ENCODE results near the gene METTL25. TPM values are rescaled to one million over a fixed set of nuclear protein-coding genes. Genes with fewer than 3 reads are reported as not detected.

METTL25 gene
- total RNA-seq, 4 donors from 2014 or later = 10.5 to 13.0 (median 11.8) TPM

DNA sequence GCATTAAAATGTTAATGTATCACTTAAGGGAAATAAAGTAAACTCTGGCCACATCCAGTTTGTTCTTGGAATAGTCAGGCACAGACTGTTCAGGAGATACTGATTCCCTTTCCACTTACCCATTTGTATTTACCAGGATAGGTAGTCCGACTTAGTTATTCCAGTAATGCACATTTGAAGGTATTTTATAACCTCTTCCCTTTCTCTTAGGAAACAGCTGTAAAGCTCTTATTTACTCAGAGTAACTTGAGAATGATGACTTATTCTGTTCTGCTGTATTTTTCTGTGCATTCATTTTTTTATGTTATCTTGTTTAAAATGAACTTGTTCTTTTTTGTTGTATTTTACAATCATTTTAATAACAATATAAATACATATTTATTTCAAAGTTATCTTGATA is 78.0 kb downstream of the METTL25 start:
- DNase-seq (no peak), ATAC-seq (no peak)
- TF ChIP-seq CTCF (IDR thresholded peaks at IDR 0.05 in 4 of 5, conservative IDR thresholded peaks at IDR 0.05 in 1 of 5) (no peak), POLR2A (IDR thresholded peaks at IDR 0.05) (no peak)
- no peak overlapping the region for H3K27ac ChIP-seq
- no peak overlapping the region for H3K4me3 ChIP-seq
- peaks cover 0 to 16% of the 10 kb centered on the region in 2 donors for H3K36me3 ChIP-seq
- H3K4me1 ChIP-seq = no peaks in the 10 kb centered on the region
- H3K9me3 ChIP-seq = no peaks in the 10 kb centered on the region
- intact Hi-C loops (cut with DNase I; ENCODE audit: low total_unique reads) (no loop called here), in situ Hi-C loops (cut with MboI; ENCODE audit: low sequenced_read_pairs in 4 of 4) (no loop called here)
- no peaks in the 10 kb centered on the region for H3K27me3 ChIP-seq

- ATAC-seq (no peak), DNase-seq (no peak)
- Histone ChIP-seq H3K27me3 (no peaks in the 10 kb centered on the region), H3K4me3 (no peak overlapping the region), H3K9me3 (no peaks in the 10 kb centered on the region), H3K36me3 (peaks cover 0 to 16% of the 10 kb centered on the region in 2 donors), H3K4me1 (no peaks in the 10 kb centered on the region), H3K27ac (no peak overlapping the region)
- TF ChIP-seq CTCF (IDR thresholded peaks at IDR 0.05 in 4 of 5, conservative IDR thresholded peaks at IDR 0.05 in 1 of 5) (no peak), POLR2A (IDR thresholded peaks at IDR 0.05) (no peak)
- in situ Hi-C loops (cut with MboI; ENCODE audit: low sequenced_read_pairs in 4 of 4) = no loop called here
- intact Hi-C loops (cut with DNase I; ENCODE audit: low total_unique reads) = no loop called here
Observed at GRCh38 chr12:82437744-82438143, 79.4 kb downstream of the METTL25 start.

DNA sequence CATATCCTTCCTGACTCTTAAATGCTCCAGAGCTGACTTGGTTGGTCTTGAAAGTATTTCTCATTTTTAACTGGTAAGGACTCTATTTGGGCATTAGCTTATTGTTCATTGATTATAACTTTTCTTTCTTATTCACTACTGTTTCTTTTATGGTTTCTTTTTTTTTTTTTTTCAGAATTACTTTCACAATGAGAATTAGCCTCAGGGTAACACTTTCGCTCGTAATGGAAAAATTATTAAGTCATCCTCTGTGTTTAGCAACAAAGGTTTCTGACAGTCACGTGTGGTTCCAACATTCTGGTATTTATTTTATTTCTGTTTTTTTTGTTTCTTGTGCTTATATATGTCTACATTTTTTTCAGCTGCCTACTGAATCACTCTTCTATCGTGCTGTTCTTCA is 80.0 kb downstream of the METTL25 start:
- DNase-seq = no peak
- intact Hi-C loops (cut with DNase I; ENCODE audit: low total_unique reads) (no loop called here), in situ Hi-C loops (cut with MboI; ENCODE audit: low sequenced_read_pairs in 4 of 4) (no loop called here)
- Histone ChIP-seq H3K4me3 (no peak overlapping the region), H3K36me3 (peaks cover 0 to 16% of the 10 kb centered on the region in 2 donors), H3K27ac (no peak overlapping the region), H3K9me3 (no peaks in the 10 kb centered on the region), H3K4me1 (no peaks in the 10 kb centered on the region), H3K27me3 (no peaks in the 10 kb centered on the region)
- no peak for TF ChIP-seq CTCF (IDR thresholded peaks at IDR 0.05 in 4 of 5, conservative IDR thresholded peaks at IDR 0.05 in 1 of 5)
- no peak for ATAC-seq

GRCh38 chr12:82440885-82441284 is 82.6 kb downstream of the METTL25 start:
- no peaks in the 10 kb centered on the region for H3K9me3 ChIP-seq
- ATAC-seq (no peak), DNase-seq (no peak)
- intact Hi-C loops (cut with DNase I; ENCODE audit: low total_unique reads) = no loop called here
- in situ Hi-C loops (cut with MboI; ENCODE audit: low sequenced_read_pairs in 4 of 4) = no loop called here
- H3K36me3 ChIP-seq = peaks cover 0 to 16% of the 10 kb centered on the region in 2 donors
- H3K27me3 ChIP-seq = no peaks in the 10 kb centered on the region
- no peaks in the 10 kb centered on the region for H3K4me1 ChIP-seq
- no peak overlapping the region for H3K4me3 ChIP-seq
- TF ChIP-seq POLR2A (IDR thresholded peaks at IDR 0.05) (no peak), CTCF (IDR thresholded peaks at IDR 0.05 in 4 of 5, conservative IDR thresholded peaks at IDR 0.05 in 1 of 5) (no peak)
- H3K27ac ChIP-seq = no peak overlapping the region

DNA sequence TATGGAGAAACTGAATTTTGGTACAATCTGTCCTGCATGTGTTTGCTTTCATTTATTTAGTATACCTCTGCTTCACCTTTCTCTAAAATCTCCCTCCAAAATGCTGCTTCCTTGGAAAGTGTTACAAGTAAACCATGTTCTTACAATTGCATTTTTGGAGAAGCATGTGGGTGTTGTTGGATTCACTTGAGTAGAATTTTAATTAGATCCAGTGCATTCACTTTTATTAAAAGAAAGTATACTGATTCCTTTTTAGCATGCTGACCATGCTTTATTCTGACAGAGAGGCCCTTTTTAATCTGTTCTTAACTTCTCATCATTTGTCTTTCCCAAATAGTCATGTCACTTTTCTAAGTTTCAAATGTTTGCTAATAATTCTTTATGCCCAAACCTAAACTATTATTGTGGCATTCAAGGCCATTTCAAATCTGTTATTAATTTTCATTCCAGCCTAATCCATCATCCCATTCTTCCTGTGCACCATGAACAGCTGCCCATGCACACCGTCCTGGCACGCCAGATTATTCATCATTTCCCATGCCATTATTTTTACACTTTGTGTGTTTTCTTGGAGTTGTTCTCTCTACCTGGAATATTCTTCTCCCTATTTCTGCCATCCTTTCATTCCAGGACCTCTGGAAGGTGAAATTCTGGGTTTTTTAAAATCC is 90.7 kb downstream of the METTL25 start:
- no peak for DNase-seq
- no peak overlapping the region for H3K4me3 ChIP-seq
- no peak overlapping the region for H3K27ac ChIP-seq
- TF ChIP-seq CTCF (IDR thresholded peaks at IDR 0.05 in 4 of 5, conservative IDR thresholded peaks at IDR 0.05 in 1 of 5) (no peak), POLR2A (IDR thresholded peaks at IDR 0.05) (no peak)
- intact Hi-C loops (cut with DNase I; ENCODE audit: low total_unique reads) (no loop called here), in situ Hi-C loops (cut with MboI; ENCODE audit: low sequenced_read_pairs in 4 of 4) (no loop called here)
- H3K27me3 ChIP-seq = no peaks in the 10 kb centered on the region
- no peaks in the 10 kb centered on the region for H3K36me3 ChIP-seq
- no peak for ATAC-seq
- no peaks in the 10 kb centered on the region for H3K9me3 ChIP-seq
- no peaks in the 10 kb centered on the region for H3K4me1 ChIP-seq
